NCI-H2171 (cell line): ENCODE data around the gene ATPAF1.

Experiments
- DNase-seq: peaks from one replicate; lab custom pipeline; 2025; lab: John Stamatoyannopoulos, UW

Gene ATPAF1

GRCh38 chr1:46615735-46616134 is 52.4 kb downstream of the ATPAF1 start:
- no peak for DNase-seq

- DNase-seq = no peak
These were observed 53.1 kb downstream of the ATPAF1 start for GRCh38 chr1:46615088-46615487.

- DNase-seq = no peak
These were observed 53.6 kb downstream of the ATPAF1 start for GRCh38 chr1:46614604-46614984.

- DNase-seq = peak; percentile 84
These were observed 54.2 kb downstream of the ATPAF1 start for GRCh38 chr1:46613661-46614603.

- no peak for DNase-seq
These were observed 55.1 kb downstream of the ATPAF1 start for GRCh38 chr1:46612937-46613660.

- DNase-seq = no peak
These were observed 56.4 kb downstream of the ATPAF1 start for GRCh38 chr1:46611691-46612221.

DNA sequence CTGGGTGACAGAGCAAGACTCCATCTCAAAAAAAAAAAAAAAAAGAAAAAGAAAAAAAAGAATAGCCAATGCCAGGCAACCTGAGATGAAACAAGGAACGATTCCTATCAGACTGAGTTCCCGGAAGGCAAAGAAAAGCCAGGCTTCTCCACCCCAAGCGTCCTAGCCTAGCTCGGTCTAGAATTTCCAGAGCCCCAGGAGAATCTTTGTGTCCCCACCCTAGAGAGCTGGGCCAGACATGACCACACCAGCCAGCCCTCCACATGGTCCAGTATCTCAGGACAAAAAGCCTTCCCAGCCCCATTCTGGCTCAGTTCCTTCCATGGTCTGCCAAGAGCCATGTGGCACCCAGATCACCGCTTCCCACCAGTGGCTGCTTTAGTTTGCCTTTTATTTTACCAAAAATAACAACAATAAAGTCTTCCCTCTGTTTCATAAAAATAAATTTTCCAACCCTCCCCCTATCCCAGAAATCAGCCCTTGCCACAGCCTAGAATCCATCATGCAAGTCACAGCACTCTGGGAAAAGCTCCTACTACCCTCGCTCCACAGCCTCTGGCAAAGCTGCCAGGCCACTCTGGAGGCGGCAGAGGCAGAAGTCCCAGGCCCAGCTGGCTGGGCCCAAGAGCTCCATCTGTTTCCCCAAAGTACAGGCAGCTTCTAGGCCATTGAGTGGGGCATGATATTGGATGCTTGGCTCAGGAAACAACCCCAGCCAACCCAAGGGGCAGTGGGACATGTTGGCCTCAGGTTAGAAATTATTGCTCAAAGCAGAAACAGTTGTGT is 60.6 kb downstream of the ATPAF1 start:
- no peak for DNase-seq

- no peak for DNase-seq
These were observed 61.8 kb downstream of the ATPAF1 start for GRCh38 chr1:46606255-46606965.

DNA sequence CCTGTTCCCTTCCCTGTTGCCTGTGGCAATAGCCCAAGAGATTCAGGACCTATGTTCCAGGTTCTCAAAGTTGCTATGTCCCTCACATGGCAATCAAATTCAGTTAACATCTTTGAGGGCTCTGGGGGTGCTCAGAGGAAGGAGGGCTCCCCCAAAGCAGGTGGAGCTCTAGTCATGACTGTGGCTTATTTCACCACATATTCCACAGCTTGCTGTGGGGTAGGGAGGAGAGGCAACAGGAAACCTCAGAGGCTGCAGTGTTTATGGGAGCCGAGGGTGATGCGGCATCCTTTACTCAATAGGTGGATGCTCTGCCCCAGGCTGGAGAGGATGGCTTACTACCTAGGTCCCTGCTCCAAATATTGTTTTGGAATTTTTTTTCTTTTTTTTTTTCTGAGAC is 62.9 kb downstream of the ATPAF1 start:
- DNase-seq = no peak

DNA sequence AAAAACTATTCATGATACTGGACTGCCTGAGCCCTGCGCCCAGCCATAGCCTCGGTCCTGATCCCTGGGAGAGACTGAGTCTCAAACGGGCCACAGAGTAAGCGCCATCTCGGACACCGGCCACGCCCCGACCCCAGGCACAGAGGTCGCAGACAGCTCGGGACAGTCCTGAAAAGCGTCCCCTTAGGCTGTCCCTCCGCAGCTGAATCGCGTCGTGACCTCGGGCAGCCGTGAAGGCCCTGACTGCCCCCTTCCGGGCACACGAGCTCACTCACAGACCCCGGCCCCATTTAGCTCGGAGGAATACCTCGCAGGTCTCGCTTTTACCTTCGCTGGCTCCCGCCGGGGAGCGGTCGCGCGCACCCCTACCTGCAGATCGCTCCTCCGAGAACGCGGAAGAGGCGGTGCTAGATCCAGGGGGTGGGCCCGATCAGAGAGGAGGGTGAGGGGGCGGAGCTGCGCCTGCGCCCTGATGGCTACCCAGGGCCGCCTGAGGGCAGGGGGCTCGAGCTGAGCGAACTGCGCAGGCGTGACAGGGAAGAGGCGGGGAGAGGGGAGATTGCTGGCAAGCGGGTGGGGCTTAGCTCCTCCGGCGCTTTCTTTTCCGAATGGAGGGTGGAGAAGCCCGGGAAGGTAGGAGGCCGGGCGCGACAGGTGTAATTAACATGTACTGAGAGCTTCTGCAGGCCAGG is 64.2 kb downstream of the ATPAF1 start, which contains the start of gene MKNK1:
Gene MKNK1, minus strand, starts transcription at position 411 of the 692 bp plus-strand sequence. CDS start 20,941 bp downstream, outside the sequence.
- DNase-seq = peak; percentile 95

GRCh38 chr1:46603481-46603857 is 64.7 kb downstream of the ATPAF1 start:
- DNase-seq = no peak

- DNase-seq = no peak
These were observed 66.7 kb downstream of the ATPAF1 start for GRCh38 chr1:46601257-46602007.

- no peak for DNase-seq
These were observed 68.8 kb downstream of the ATPAF1 start for GRCh38 chr1:46599059-46599970.

DNA sequence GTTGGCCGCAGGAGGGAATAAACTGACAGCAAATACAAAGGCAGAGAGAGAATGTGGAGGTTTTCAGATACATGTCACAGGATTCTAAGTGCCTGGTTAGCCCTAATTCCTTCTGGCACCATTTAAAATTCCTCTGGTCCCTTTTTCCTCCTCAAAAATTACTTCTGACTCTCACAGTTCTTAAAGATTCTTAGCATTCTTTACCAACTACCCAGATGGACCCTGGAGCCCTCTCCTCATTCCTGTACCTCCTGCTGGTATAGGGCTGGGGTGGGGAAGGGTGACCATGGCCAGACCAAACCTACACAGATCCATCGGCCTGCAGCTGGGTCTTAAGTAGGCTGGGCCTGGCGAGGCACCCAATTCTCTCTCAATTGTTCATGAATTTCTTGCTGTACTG is 71.3 kb downstream of the ATPAF1 start:
- DNase-seq = no peak

DNA sequence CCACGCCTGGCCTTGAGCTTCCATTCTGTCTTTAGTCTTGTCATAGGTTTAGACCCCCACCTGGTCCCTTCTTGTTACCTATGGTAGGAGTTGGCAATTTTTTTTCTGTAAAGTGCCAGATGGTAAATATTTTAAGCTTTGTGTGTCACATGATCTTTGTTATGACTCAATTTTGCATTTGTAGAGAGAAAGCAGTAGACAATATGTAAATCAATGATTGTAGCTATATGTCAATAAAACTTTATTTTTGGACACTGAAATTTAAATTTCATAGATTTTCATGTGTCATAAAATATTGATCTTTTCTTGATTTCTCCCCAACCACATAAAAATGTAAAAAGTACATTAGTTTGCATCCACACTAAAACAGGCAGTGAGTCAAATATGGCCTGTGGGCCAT is 72.1 kb downstream of the ATPAF1 start:
- DNase-seq = no peak

- DNase-seq = no peak
These were observed 73.0 kb downstream of the ATPAF1 start for GRCh38 chr1:46595127-46595526.

DNA sequence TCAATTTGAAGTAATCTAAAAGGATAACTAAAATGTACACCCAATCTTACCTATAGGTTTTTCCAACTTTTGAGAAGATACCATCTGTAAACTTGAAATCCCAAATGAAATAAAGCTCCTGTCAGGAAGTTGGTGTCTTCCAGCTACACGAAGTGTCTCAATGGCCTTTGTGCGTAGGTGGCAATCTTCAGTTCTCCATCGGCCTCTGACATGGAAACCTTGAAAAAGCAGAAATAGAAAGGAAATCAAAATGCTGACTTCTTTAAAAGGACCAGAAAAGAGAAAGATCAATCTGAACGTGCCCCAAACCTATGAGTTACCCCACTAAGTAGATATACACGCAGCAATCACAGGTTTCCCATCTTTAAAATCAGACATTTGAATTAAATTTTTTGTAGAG is 74.1 kb downstream of the ATPAF1 start:
- no peak for DNase-seq

- no peak for DNase-seq
These were observed 75.3 kb downstream of the ATPAF1 start for GRCh38 chr1:46592823-46593222.

DNA sequence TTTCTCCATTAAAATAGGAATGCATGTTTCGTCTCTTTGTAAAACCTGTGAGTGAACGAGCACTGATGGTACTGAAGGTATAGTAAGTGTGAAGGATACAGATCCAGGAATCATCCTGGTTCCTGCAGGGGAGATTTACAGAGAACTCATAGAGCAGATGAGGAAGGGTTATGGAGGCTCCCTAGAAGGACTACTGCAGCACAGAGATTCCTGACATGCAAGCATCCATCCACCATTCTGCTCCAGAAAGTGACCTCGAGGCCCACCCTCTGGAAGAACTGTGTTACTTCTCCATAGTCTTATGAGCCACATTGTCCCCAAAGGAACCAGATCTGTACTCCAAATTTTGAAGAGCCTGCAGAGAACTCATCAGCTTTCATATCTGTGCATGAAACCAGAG is 78.6 kb downstream of the ATPAF1 start:
- DNase-seq = no peak
